H9 (cell line): ENCODE measurements around the gene KCNMB3. TPM values are rescaled to one million over a fixed set of nuclear protein-coding genes. Genes with fewer than 3 reads are reported as not detected.
A peak's percentile ranks its signal among the peaks of the same experiment; 100 is the strongest.

ENCODE experiments used
- DNase-seq: peaks from one replicate; pipeline ENCODE4 v3.0.0-alpha.2; 2017
- H2AFZ ChIP-seq: one replicate; pipeline ENCODE4 v1.6.1; 2013; ENCODE audit warnings: mild to moderate bottlenecking, low read length, control low read depth, moderate library complexity
- H2AK5ac ChIP-seq: 2 replicates; pipeline ENCODE4 v1.6.1; 2013; ENCODE audit warnings: low read length, control low read depth, mixed read lengths; ENCODE audit not compliant: insufficient read length
- H2BK120ac ChIP-seq: one replicate; pipeline ENCODE4 v1.6.1; 2013; ENCODE audit warnings: low read depth, mild to moderate bottlenecking, low read length, control low read depth, inconsistent platforms; ENCODE audit not compliant: poor library complexity, severe bottlenecking
- H2BK12ac ChIP-seq: 2 replicates; pipeline ENCODE4 v1.6.1; 2013; ENCODE audit warnings: low read length, control low read depth, mixed read lengths, low read depth; ENCODE audit not compliant: insufficient read length
- H2BK15ac ChIP-seq: 2 replicates; pipeline ENCODE4 v1.6.1; 2013; ENCODE audit warnings: low read depth, low read length, control low read depth
- H2BK20ac ChIP-seq: one replicate; pipeline ENCODE4 v1.6.1; 2013; ENCODE audit warnings: low read depth, mild to moderate bottlenecking, low read length, control low read depth, inconsistent platforms; ENCODE audit not compliant: poor library complexity, severe bottlenecking
- H2BK5ac ChIP-seq: 2 replicates; pipeline ENCODE4 v1.6.1; 2013; ENCODE audit warnings: low read length, control low read depth, mixed read lengths; ENCODE audit not compliant: insufficient read length
- H3K14ac ChIP-seq: 2 replicates; pipeline ENCODE4 v1.6.1; 2013; ENCODE audit warnings: low read length, control low read depth; ENCODE audit not compliant: insufficient read depth
- H3K18ac ChIP-seq: 2 replicates; pipeline ENCODE4 v1.6.1; 2013; ENCODE audit warnings: low read depth, mild to moderate bottlenecking, mixed read lengths, low read length, control low read depth; ENCODE audit not compliant: insufficient read length
- H3K23ac ChIP-seq: 2 replicates; pipeline ENCODE4 v1.6.1; 2013; ENCODE audit warnings: low read length, control low read depth, mixed read lengths, low read depth; ENCODE audit not compliant: insufficient read length
- H3K23me2 ChIP-seq: 2 replicates; pipeline ENCODE4 v1.6.1; 2013; ENCODE audit warnings: low read depth, mild to moderate bottlenecking, mixed read lengths, low read length, control low read depth; ENCODE audit not compliant: insufficient read length, poor library complexity, severe bottlenecking
- H3K27ac ChIP-seq: 2 replicates; pipeline ENCODE4 v1.5.1; 2013; ENCODE audit warnings: low read length, control low read depth, mixed read lengths, low read depth; ENCODE audit not compliant: insufficient read length
- H3K27me3 ChIP-seq: 2 replicates; pipeline ENCODE4 v1.6.1; 2013; ENCODE audit warnings: low read length, control low read depth, inconsistent platforms; ENCODE audit not compliant: insufficient read depth
- H3K4ac ChIP-seq: 2 replicates; pipeline ENCODE4 v1.6.1; 2013; ENCODE audit warnings: low read depth, mild to moderate bottlenecking, control low read depth, inconsistent platforms, low read length, moderate library complexity
- H3K4me1 ChIP-seq: 2 replicates; pipeline ENCODE4 v1.6.1; 2013; ENCODE audit warnings: low read length, control low read depth, inconsistent platforms; ENCODE audit not compliant: insufficient read depth
- H3K4me2 ChIP-seq: 2 replicates; pipeline ENCODE4 v1.6.1; 2013; ENCODE audit warnings: low read length, control low read depth, mixed read lengths; ENCODE audit not compliant: insufficient read length, insufficient read depth
- H3K56ac ChIP-seq: 2 replicates; pipeline ENCODE4 v1.6.1; 2013; ENCODE audit warnings: low read depth, mild to moderate bottlenecking, mixed read lengths, low read length, control low read depth; ENCODE audit not compliant: insufficient read length
- H3K79me1 ChIP-seq: 2 replicates; pipeline ENCODE4 v1.6.1; 2013; ENCODE audit warnings: low read depth, mild to moderate bottlenecking, moderate library complexity, low read length, control low read depth, inconsistent platforms; ENCODE audit not compliant: insufficient read depth, poor library complexity, severe bottlenecking
- H3K79me2 ChIP-seq: 2 replicates; pipeline ENCODE4 v1.6.1; 2013; ENCODE audit warnings: low read length, control low read depth, inconsistent platforms; ENCODE audit not compliant: insufficient read depth
- H3K9ac ChIP-seq: 2 replicates; pipeline ENCODE4 v1.6.1; 2013; ENCODE audit warnings: low read length, control low read depth, mixed read lengths; ENCODE audit not compliant: insufficient read length; ENCODE audit errors: extremely low read depth
- H3K9me3 ChIP-seq: one replicate; pipeline ENCODE4 v1.6.1; 2013; ENCODE audit warnings: low read depth, low read length, inconsistent platforms; ENCODE audit not compliant: control insufficient read depth
- H3T11ph ChIP-seq: one replicate; pipeline ENCODE4 v1.6.1; 2013; ENCODE audit warnings: mild to moderate bottlenecking, low read length, control low read depth, inconsistent platforms
- H4K20me1 ChIP-seq: one replicate; pipeline ENCODE4 v1.6.1; 2013; ENCODE audit not compliant: control insufficient read depth, insufficient read length, insufficient read depth
- H4K5ac ChIP-seq: 2 replicates; pipeline ENCODE4 v1.6.1; 2013; ENCODE audit warnings: low read depth, mild to moderate bottlenecking, mixed read lengths, low read length, control low read depth; ENCODE audit not compliant: insufficient read length
- H4K8ac ChIP-seq: replicated peaks from 2 replicates; pipeline ENCODE4 v1.6.1; 2013; ENCODE audit warnings: low read length, control low read depth, mixed read lengths, low read depth; ENCODE audit not compliant: insufficient read length
- H4K91ac ChIP-seq: 2 replicates; pipeline ENCODE4 v1.6.1; 2013; ENCODE audit warnings: low read depth, mild to moderate bottlenecking, moderate library complexity, mixed read lengths, low read length, control low read depth; ENCODE audit not compliant: insufficient read length
- H3K27ac Mint-ChIP-seq, 3 experiments: 2 replicates in 2 of 3; 3 replicates in 1 of 3; pipeline ENCODE4 v1.8.0; 2020 to 2021; ENCODE audit warnings: mixed read lengths in 3 of 3, mild to moderate bottlenecking in 1 of 3, moderate library complexity in 1 of 3
- H3K27me3 Mint-ChIP-seq: 2 replicates; pipeline ENCODE4 v1.8.0; 2021; ENCODE audit warnings: low read depth, mild to moderate bottlenecking, moderate library complexity, mixed read lengths
- H3K36me3 Mint-ChIP-seq, 3 experiments: 2 replicates in 2 of 3; 3 replicates in 1 of 3; pipeline ENCODE4 v1.8.0; 2020 to 2021; ENCODE audit warnings: low read depth in 3 of 3, mixed read lengths in 3 of 3; ENCODE audit not compliant: insufficient read depth in 1 of 3
- H3K4me1 Mint-ChIP-seq, 2 experiments: 2 replicates each; pipeline ENCODE4 v1.8.0; 2020; ENCODE audit warnings: mixed read lengths in 2 of 2
- H3K4me3 Mint-ChIP-seq, 2 experiments: 2 replicates in 1 of 2; 3 replicates in 1 of 2; pipeline ENCODE4 v1.8.0; 2020 to 2021; ENCODE audit warnings: mild to moderate bottlenecking in 2 of 2, mixed read lengths in 2 of 2, moderate library complexity in 1 of 2
- H3K9me3 Mint-ChIP-seq, 2 experiments: 2 replicates in 1 of 2; 3 replicates in 1 of 2; pipeline ENCODE4 v1.8.0; 2020; ENCODE audit warnings: mild to moderate bottlenecking in 2 of 2, mixed read lengths in 2 of 2, moderate library complexity in 1 of 2
- WGBS: extraction: QIAGEN DNeasy Blood & Tissue Kit; methylation state at CpG from one replicate; pipeline ENCODE4 v1.1.7; 2013; ENCODE audit warnings: missing lambda C conversion rate, low lambda C conversion rate, mixed read lengths; ENCODE audit not compliant: insufficient read length; ENCODE audit errors: extremely low coverage; 5-methylcytosine and 5-hydroxymethylcytosine counted together
- total RNA-seq: library from RNA; stranded (reverse); gene quantifications from 2 replicates; pipeline ENCODE4 v1.2.1, GENCODE V29; 2021
- TF ChIP-seq, protein P1 (sequence below): fragments of 200-600 bp; sonication (generic); conservative IDR thresholded peaks from 3 replicates; pipeline ENCODE4 v1.8.0; 2021; ENCODE audit warnings: antibody characterized with exemption, mild to moderate bottlenecking

The KCNMB3 gene
- total RNA-seq, 1 experiment from 2014 or later: 1.6 TPM

- H3K79me2 ChIP-seq: no peaks in the 10 kb centered on the region
- H3K27me3 Mint-ChIP-seq: no peaks in the 10 kb centered on the region
- H4K5ac ChIP-seq: no peak overlapping the region
- H3K27ac Mint-ChIP-seq: peak overlapping the region in 1 of 3 experiments; percentile 0; a peak in 2 of 7 replicates
- H2AK5ac ChIP-seq: no peak overlapping the region
- whole genome bisulfite sequencing: 100% methylated on average over 1 of the region's 2 CpGs
- H4K8ac ChIP-seq: no peak overlapping the region
- no peak overlapping the region for H3K4me2 ChIP-seq
- no peak overlapping the region for H3T11ph ChIP-seq
- H3K27ac ChIP-seq: no peak overlapping the region
- H3K79me1 ChIP-seq: no peaks in the 10 kb centered on the region
- H2AFZ ChIP-seq: no peak overlapping the region
- TF ChIP-seq, protein P1, sequence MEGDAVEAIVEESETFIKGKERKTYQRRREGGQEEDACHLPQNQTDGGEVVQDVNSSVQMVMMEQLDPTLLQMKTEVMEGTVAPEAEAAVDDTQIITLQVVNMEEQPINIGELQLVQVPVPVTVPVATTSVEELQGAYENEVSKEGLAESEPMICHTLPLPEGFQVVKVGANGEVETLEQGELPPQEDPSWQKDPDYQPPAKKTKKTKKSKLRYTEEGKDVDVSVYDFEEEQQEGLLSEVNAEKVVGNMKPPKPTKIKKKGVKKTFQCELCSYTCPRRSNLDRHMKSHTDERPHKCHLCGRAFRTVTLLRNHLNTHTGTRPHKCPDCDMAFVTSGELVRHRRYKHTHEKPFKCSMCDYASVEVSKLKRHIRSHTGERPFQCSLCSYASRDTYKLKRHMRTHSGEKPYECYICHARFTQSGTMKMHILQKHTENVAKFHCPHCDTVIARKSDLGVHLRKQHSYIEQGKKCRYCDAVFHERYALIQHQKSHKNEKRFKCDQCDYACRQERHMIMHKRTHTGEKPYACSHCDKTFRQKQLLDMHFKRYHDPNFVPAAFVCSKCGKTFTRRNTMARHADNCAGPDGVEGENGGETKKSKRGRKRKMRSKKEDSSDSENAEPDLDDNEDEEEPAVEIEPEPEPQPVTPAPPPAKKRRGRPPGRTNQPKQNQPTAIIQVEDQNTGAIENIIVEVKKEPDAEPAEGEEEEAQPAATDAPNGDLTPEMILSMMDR: no peak
- H2BK120ac ChIP-seq: no peak overlapping the region
- no peaks in the 10 kb centered on the region for H3K23me2 ChIP-seq
- no peaks in the 10 kb centered on the region for H3K9me3 Mint-ChIP-seq
- no peak for DNase-seq
- H3K4me1 Mint-ChIP-seq: peaks cover 10% of the 10 kb centered on the region in 2 experiments
- H3K18ac ChIP-seq: no peak overlapping the region
- no peak overlapping the region for H2BK20ac ChIP-seq
- no peak overlapping the region for H3K4me3 Mint-ChIP-seq
- H3K56ac ChIP-seq: no peak overlapping the region
- no peak overlapping the region for H3K23ac ChIP-seq
- H2BK15ac ChIP-seq: no peak overlapping the region
- no peak overlapping the region for H4K91ac ChIP-seq
- peaks cover 8 to 22% (median 20%) of the 10 kb centered on the region in 3 experiments; a peak in 6 of 7 replicates for H3K36me3 Mint-ChIP-seq
- no peaks in the 10 kb centered on the region for H4K20me1 ChIP-seq
- no peaks in the 10 kb centered on the region for H3K27me3 ChIP-seq
- H2BK12ac ChIP-seq: no peak overlapping the region
- no peaks in the 10 kb centered on the region; the same call in 1 of the 2 replicates for H3K4me1 ChIP-seq
- H3K9me3 ChIP-seq: no peaks in the 10 kb centered on the region
- no peak overlapping the region for H3K4ac ChIP-seq
- H2BK5ac ChIP-seq: no peak overlapping the region
- no peak overlapping the region for H3K14ac ChIP-seq
- no peak overlapping the region for H3K9ac ChIP-seq
These were observed 50.1 kb downstream of the KCNMB3 start for GRCh38 chr3:179200790-179201189.
